WTC11 (cell line): ENCODE data around the gene SINHCAF. TPM values are rescaled to one million over a fixed set of nuclear protein-coding genes. Genes with fewer than 3 reads are reported as not detected.
A peak's percentile ranks its signal among the peaks of the same experiment; 100 is the strongest.

Experiments
- ATAC-seq: fragments of 200-7000 bp; cut with Tn5 transposase; 2 replicates; pipeline ENCODE4 v1.10.0; 2021; ENCODE audit warnings: mild to moderate bottlenecking, moderate library complexity
- CTCF ChIA-PET: fragments of 300-600 bp; sonication (Branson Sonifier 250); formaldehyde crosslinking; loops from one replicate; lab custom pipeline; 2021; ENCODE audit warnings: antibody characterized with exemption; lab: Charles Lee
- POLR2A ChIA-PET: fragments of 350-600 bp; sonication (Branson Sonifier 250); formaldehyde crosslinking; loops from one replicate; lab custom pipeline; 2021; ENCODE audit warnings: antibody characterized with exemption; lab: Charles Lee
- DNase-seq: peaks from one replicate; pipeline ENCODE4 v3.0.0; 2021; ENCODE audit warnings: low spot score
- H3K27ac Mint-ChIP-seq: 2 replicates; pipeline ENCODE4 v1.8.0; 2021; ENCODE audit warnings: mixed read lengths
- H3K27me3 Mint-ChIP-seq: 2 replicates; pipeline ENCODE4 v1.8.0; 2021; ENCODE audit warnings: low read depth, mild to moderate bottlenecking, moderate library complexity, mixed read lengths
- H3K36me3 Mint-ChIP-seq: 2 replicates; pipeline ENCODE4 v1.8.0; 2021; ENCODE audit warnings: mixed read lengths
- H3K4me1 Mint-ChIP-seq: 2 replicates; pipeline ENCODE4 v1.8.0; 2022; ENCODE audit warnings: mixed read lengths
- H3K4me3 Mint-ChIP-seq: 2 replicates; pipeline ENCODE4 v1.8.0; 2021; ENCODE audit warnings: mild to moderate bottlenecking, moderate library complexity, mixed read lengths
- H3K9me3 Mint-ChIP-seq: 2 replicates; pipeline ENCODE4 v1.8.0; 2021; ENCODE audit warnings: mixed read lengths
- CREM ChIP-seq: sonication (generic); formaldehyde crosslinking; IDR thresholded peaks from 2 replicates; pipeline ENCODE4 v1.8.1; 2022; ENCODE audit warnings: mild to moderate bottlenecking, missing genetic modification reagents, moderate library complexity
- E2F4 ChIP-seq: sonication (generic); formaldehyde crosslinking; IDR thresholded peaks from 2 replicates; pipeline ENCODE4 v1.8.1; 2022; ENCODE audit warnings: low read depth, mild to moderate bottlenecking, moderate library complexity, missing genetic modification reagents, borderline replicate concordance
- EMX1 ChIP-seq: fragments of 250-450 bp; sonication (Bioruptor Pico); IDR thresholded peaks from 2 replicates; pipeline ENCODE4 v1.8.0; 2021; ENCODE audit warnings: mild to moderate bottlenecking
- ESRRA ChIP-seq: sonication (generic); formaldehyde crosslinking; IDR thresholded peaks from 2 replicates; pipeline ENCODE4 v1.8.1; 2022; ENCODE audit warnings: mild to moderate bottlenecking, missing genetic modification reagents, borderline replicate concordance
- GABPB1 ChIP-seq: sonication (generic); formaldehyde crosslinking; IDR thresholded peaks from 2 replicates; pipeline ENCODE4 v1.8.1; 2023; ENCODE audit warnings: mild to moderate bottlenecking, missing genetic modification reagents
- HMGA2 ChIP-seq: fragments of 250-450 bp; sonication (Bioruptor Pico); IDR thresholded peaks from 2 replicates; pipeline ENCODE4 v1.4.0; 2021; ENCODE audit warnings: mild to moderate bottlenecking, moderate library complexity
- JAZF1 ChIP-seq: fragments of 250-450 bp; sonication (Bioruptor Pico); IDR thresholded peaks from 2 replicates; pipeline ENCODE4 v1.9.0; 2021; ENCODE audit warnings: moderate library complexity, mild to moderate bottlenecking, inconsistent platforms
- MXD4 ChIP-seq: fragments of 250-450 bp; sonication (Bioruptor Pico); IDR thresholded peaks from 2 replicates; pipeline ENCODE4 v1.8.0; 2021; ENCODE audit warnings: mild to moderate bottlenecking, moderate library complexity, borderline replicate concordance
- NFE2L1 ChIP-seq: sonication (generic); formaldehyde crosslinking; IDR thresholded peaks from 2 replicates; pipeline ENCODE4 v1.8.1; 2023; ENCODE audit warnings: missing genetic modification reagents
- NR3C1 ChIP-seq: sonication (generic); formaldehyde crosslinking; conservative IDR thresholded peaks from 2 replicates; pipeline ENCODE4 v1.8.1; 2023; ENCODE audit warnings: low read depth, mild to moderate bottlenecking, missing genetic modification reagents
- OVOL2 ChIP-seq: fragments of 250-450 bp; sonication (Bioruptor Pico); IDR thresholded peaks from 2 replicates; pipeline ENCODE4 v1.9.0; 2021; ENCODE audit warnings: mild to moderate bottlenecking, borderline replicate concordance
- PRDM15 ChIP-seq: sonication (generic); formaldehyde crosslinking; IDR thresholded peaks from 2 replicates; pipeline ENCODE4 v1.8.0; 2022; ENCODE audit warnings: missing genetic modification reagents
- ZMAT4 ChIP-seq: fragments of 250-450 bp; sonication (Bioruptor Pico); IDR thresholded peaks from 2 replicates; pipeline ENCODE4 v1.9.0; 2021; ENCODE audit warnings: mild to moderate bottlenecking
- ZNF232 ChIP-seq: sonication (generic); formaldehyde crosslinking; IDR thresholded peaks from 2 replicates; pipeline ENCODE4 v1.8.0; 2022; ENCODE audit warnings: mild to moderate bottlenecking, missing genetic modification reagents
- ZNF416 ChIP-seq: fragments of 250-450 bp; sonication (Bioruptor Pico); IDR thresholded peaks from 2 replicates; pipeline ENCODE4 v1.9.0; 2021; ENCODE audit warnings: mild to moderate bottlenecking, inconsistent platforms
- ZNF423 ChIP-seq: fragments of 250-450 bp; sonication (Bioruptor Pico); IDR thresholded peaks from 2 replicates; pipeline ENCODE4 v2.1.2; 2022; ENCODE audit warnings: mild to moderate bottlenecking, moderate library complexity
- ZNF425 ChIP-seq: fragments of 250-450 bp; sonication (Bioruptor Pico); conservative IDR thresholded peaks from 2 replicates; pipeline ENCODE4 v1.9.0; 2021; ENCODE audit warnings: mild to moderate bottlenecking
- ZSCAN18 ChIP-seq: fragments of 250-450 bp; sonication (Bioruptor Pico); IDR thresholded peaks from 2 replicates; pipeline ENCODE4 v2.1.2; 2022; ENCODE audit warnings: mild to moderate bottlenecking, moderate library complexity
- total RNA-seq: library from RNA; stranded (reverse); gene quantifications from 3 replicates; pipeline ENCODE4 v1.2.3, GENCODE V29; 2021
- TF ChIP-seq, protein P1 (sequence below): sonication (generic); formaldehyde crosslinking; IDR thresholded peaks from 2 replicates; pipeline ENCODE4 v1.8.1; 2023; ENCODE audit warnings: mild to moderate bottlenecking, missing genetic modification reagents
- TF ChIP-seq, protein P2 (sequence below): sonication (generic); formaldehyde crosslinking; IDR thresholded peaks from 2 replicates; pipeline ENCODE4 v1.8.0; 2022; ENCODE audit warnings: mild to moderate bottlenecking, missing genetic modification reagents
- TF ChIP-seq, protein P3 (sequence below): sonication (generic); formaldehyde crosslinking; IDR thresholded peaks from 2 replicates; pipeline ENCODE4 v1.8.1; 2023; ENCODE audit warnings: mild to moderate bottlenecking, missing genetic modification reagents

Gene SINHCAF
- total RNA-seq, 1 experiment from 2014 or later, result 407 TPM

DNA sequence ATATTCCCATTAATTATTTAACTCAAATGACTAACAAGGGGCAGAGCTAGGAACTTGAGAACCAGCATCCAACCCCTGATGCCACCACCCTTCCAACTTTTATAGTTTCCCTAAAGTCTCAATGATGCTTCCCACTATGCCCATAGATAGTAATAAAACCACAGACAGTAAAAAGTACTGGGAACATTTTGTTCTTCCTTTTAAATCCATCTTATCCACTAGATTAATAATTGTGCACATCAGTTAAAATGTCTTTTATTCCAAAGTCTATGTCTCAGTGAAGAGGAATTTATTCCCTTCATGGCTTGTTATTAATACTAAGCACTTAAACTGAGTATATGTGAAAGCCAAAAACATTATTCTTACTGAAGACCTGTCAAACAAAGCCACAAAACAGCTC lies 45.8 kb downstream of the SINHCAF start:
- Mint-ChIP-seq H3K27me3 (no peaks in the 10 kb centered on the region), H3K4me1 (peaks cover 16% of the 10 kb centered on the region), H3K4me3 (no peak overlapping the region), H3K36me3 (peaks cover 65% of the 10 kb centered on the region), H3K9me3 (no peaks in the 10 kb centered on the region), H3K27ac (peak overlapping the region; percentile 39)
- ATAC-seq, result no peak
- TF ChIP-seq EMX1 (CRISPR knock-in tag) (no peak), CREM (no peak), ZSCAN18 (no peak), ZNF416 (CRISPR knock-in tag) (no peak), JAZF1 (no peak)
- TF ChIP-seq, protein P1, sequence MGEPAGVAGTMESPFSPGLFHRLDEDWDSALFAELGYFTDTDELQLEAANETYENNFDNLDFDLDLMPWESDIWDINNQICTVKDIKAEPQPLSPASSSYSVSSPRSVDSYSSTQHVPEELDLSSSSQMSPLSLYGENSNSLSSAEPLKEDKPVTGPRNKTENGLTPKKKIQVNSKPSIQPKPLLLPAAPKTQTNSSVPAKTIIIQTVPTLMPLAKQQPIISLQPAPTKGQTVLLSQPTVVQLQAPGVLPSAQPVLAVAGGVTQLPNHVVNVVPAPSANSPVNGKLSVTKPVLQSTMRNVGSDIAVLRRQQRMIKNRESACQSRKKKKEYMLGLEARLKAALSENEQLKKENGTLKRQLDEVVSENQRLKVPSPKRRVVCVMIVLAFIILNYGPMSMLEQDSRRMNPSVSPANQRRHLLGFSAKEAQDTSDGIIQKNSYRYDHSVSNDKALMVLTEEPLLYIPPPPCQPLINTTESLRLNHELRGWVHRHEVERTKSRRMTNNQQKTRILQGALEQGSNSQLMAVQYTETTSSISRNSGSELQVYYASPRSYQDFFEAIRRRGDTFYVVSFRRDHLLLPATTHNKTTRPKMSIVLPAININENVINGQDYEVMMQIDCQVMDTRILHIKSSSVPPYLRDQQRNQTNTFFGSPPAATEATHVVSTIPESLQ (CRISPR knock-in tag), result no peak
- ChIA-PET CTCF (interaction anchor here (2.1 kb wide), 1 partner anchor 29 kb away, joined by 5 read pairs; no protein-coding TSS in a partner anchor), POLR2A (no interaction called here)
- DNase-seq, result no peak

- Mint-ChIP-seq H3K4me3 (no peak overlapping the region), H3K27ac (peak overlapping the region; percentile 58), H3K27me3 (no peaks in the 10 kb centered on the region), H3K9me3 (no peaks in the 10 kb centered on the region), H3K4me1 (peaks cover 16% of the 10 kb centered on the region), H3K36me3 (peaks cover 63% of the 10 kb centered on the region)
- ChIA-PET POLR2A (no interaction called here), CTCF (interaction anchor here (2.1 kb wide), 1 partner anchor 28 kb away, joined by 5 read pairs; no protein-coding TSS in a partner anchor)
- ATAC-seq (peak; percentile 32), DNase-seq (no peak)
- TF ChIP-seq ZNF425 (CRISPR knock-in tag), result no peak
- TF ChIP-seq ZMAT4 (CRISPR knock-in tag), result no peak
- no peak for TF ChIP-seq E2F4 (CRISPR knock-in tag)
- TF ChIP-seq GABPB1 (CRISPR knock-in tag), result no peak
- TF ChIP-seq MXD4, result no peak
- TF ChIP-seq ZNF232 (CRISPR knock-in tag), result no peak
- TF ChIP-seq OVOL2, result no peak
- TF ChIP-seq ZNF423 (CRISPR knock-in tag), result no peak
- TF ChIP-seq NFE2L1, result no peak
- no peak for TF ChIP-seq NR3C1 (CRISPR knock-in tag)
- no peak for TF ChIP-seq PRDM15 (CRISPR knock-in tag)
- no peak for TF ChIP-seq HMGA2 (CRISPR knock-in tag)
- TF ChIP-seq ESRRA (CRISPR knock-in tag), result no peak
- no peak for TF ChIP-seq CREM
- TF ChIP-seq, protein P2, sequence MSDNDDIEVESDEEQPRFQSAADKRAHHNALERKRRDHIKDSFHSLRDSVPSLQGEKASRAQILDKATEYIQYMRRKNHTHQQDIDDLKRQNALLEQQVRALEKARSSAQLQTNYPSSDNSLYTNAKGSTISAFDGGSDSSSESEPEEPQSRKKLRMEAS (CRISPR knock-in tag), result no peak
- TF ChIP-seq, protein P3, sequence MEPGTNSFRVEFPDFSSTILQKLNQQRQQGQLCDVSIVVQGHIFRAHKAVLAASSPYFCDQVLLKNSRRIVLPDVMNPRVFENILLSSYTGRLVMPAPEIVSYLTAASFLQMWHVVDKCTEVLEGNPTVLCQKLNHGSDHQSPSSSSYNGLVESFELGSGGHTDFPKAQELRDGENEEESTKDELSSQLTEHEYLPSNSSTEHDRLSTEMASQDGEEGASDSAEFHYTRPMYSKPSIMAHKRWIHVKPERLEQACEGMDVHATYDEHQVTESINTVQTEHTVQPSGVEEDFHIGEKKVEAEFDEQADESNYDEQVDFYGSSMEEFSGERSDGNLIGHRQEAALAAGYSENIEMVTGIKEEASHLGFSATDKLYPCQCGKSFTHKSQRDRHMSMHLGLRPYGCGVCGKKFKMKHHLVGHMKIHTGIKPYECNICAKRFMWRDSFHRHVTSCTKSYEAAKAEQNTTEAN (CRISPR knock-in tag), result no peak
Observed at GRCh38 chr12:31279390-31279924, 46.5 kb downstream of the SINHCAF start.
